ENCODE measurements around the gene SLC38A11. TPM values are rescaled to one million over a fixed set of nuclear protein-coding genes. Genes with fewer than 3 reads are reported as not detected.
"Not testable (repeated sequence)": the region's sequence is repeated elsewhere in the genome, so short reads cannot be mapped to it uniquely, and the experiment has no call there.

Gene SLC38A11, protein sequence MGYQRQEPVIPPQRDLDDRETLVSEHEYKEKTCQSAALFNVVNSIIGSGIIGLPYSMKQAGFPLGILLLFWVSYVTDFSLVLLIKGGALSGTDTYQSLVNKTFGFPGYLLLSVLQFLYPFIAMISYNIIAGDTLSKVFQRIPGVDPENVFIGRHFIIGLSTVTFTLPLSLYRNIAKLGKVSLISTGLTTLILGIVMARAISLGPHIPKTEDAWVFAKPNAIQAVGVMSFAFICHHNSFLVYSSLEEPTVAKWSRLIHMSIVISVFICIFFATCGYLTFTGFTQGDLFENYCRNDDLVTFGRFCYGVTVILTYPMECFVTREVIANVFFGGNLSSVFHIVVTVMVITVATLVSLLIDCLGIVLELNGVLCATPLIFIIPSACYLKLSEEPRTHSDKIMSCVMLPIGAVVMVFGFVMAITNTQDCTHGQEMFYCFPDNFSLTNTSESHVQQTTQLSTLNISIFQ
- total RNA-seq: 10 to 100 TPM in 1 of 4 donors, 1 to 10 TPM in 3; 1.4 to 11.6 (median 2.6) TPM

DNA sequence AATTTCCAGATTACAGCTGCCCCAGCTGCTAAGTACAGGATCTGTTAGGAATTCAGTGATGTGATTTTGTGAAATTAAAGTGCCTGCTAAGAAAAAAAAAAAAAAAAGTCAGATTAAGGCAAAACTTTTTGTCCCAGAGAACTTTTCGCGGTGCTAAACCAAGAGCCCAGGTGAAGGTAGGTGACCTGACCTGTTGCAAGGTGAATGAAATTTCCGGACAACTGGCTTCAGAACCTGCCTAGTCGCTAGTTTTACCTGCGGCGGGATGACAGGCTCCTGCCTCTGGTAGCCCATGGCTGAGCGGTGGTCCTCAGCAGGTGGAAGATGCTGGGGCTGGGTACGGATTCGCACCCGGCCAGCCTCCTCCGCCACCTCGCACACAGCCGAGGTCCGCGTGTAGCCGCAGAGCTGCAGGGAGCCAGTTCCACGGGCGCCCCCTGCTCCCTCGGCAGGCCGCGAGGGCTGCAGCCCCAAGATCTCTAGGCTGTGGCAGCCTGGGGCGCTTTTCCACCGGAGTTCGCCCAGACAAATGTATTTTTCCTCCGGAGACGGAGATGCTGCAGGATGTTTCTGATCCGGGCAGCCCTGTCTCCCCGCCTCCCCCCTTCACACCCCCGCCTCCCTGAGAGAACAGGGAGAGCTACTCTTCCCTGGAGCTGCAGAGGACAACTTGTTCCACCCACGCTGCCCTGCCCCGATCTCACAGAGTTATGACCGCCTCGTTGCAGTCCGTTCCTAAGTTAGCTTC lies at the start of gene SLC38A11:
SLC38A11 (minus strand) TSS at position 572 of the 748 bp plus-strand sequence; CDS start at position 294, 278 bp downstream.
- Histone ChIP-seq H3K36me3 (no peaks in the 10 kb centered on the region), H3K4me1 (peaks cover 0 to 20% (median 10%) of the 10 kb centered on the region in 4 donors), H3K4me3 (peak within 1 kb of the TSS; percentile 52 to 60 (median 58)), H3K27ac (replicated peaks in 1 of 4) (peak within 1 kb of the TSS in 3 of 4 donors; percentile 48 to 56 (median 49)), H3K27me3 (no peaks in the 10 kb centered on the region), H3K9me3 (no peaks in the 10 kb centered on the region)
- intact Hi-C loops (cut with DNase I): no loop called here
- TF ChIP-seq POLR2AphosphoS5 (IDR thresholded peaks at IDR 0.05): no peak
- TF ChIP-seq, protein P1, sequence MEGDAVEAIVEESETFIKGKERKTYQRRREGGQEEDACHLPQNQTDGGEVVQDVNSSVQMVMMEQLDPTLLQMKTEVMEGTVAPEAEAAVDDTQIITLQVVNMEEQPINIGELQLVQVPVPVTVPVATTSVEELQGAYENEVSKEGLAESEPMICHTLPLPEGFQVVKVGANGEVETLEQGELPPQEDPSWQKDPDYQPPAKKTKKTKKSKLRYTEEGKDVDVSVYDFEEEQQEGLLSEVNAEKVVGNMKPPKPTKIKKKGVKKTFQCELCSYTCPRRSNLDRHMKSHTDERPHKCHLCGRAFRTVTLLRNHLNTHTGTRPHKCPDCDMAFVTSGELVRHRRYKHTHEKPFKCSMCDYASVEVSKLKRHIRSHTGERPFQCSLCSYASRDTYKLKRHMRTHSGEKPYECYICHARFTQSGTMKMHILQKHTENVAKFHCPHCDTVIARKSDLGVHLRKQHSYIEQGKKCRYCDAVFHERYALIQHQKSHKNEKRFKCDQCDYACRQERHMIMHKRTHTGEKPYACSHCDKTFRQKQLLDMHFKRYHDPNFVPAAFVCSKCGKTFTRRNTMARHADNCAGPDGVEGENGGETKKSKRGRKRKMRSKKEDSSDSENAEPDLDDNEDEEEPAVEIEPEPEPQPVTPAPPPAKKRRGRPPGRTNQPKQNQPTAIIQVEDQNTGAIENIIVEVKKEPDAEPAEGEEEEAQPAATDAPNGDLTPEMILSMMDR (IDR thresholded peaks at IDR 0.05): peak in 1 of 3 experiments; percentile 21
- TF ChIP-seq POLR2A (IDR thresholded peaks at IDR 0.05; ENCODE audit: low read depth): no peak
- no peak for TF ChIP-seq EP300 (IDR thresholded peaks at IDR 0.05)
- DNase-seq (ENCODE audit: extremely low spot score): no peak
- 22% methylated on average over 28 of the region's 34 CpGs for WGBS

DNA sequence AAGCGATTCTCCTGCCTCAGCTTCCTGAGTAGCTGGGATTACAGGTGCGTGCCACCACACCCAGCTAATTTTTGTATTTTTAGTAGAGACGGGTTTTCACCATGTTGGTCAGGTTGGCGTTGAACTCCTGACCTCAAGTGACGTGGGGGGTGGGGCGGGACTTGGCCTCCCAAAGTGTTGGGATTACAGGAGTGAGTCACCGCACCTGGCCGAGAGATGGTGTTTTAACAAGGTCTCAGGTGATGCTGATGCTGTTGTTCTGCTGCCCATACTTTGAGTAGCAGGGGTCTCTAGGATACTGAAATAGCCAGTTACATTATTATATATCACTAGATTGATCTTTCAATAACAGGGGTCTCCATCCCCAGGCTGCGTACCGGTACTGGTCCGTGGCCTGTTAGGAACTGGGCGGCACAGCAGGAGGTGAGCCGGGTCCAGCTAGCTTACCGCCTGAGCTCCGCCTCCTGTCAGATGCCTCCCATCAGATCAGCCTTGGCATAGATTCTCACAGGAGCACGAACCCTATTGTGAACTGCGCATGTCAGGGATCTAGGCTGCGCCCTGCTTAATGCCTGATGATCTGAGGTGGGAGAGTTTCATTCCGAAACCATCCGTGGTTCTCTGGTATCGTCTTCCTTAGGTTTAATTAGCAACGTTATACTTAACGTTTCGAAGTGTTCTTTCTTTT lies 48.3 kb upstream of the SLC38A11 start:
- Histone ChIP-seq H3K27me3 (no peaks in the 10 kb centered on the region), H3K36me3 (no peaks in the 10 kb centered on the region), H3K27ac (replicated peaks in 1 of 4) (no peak overlapping the region), H3K9me3 (no peaks in the 10 kb centered on the region), H3K4me1 (peaks cover 0 to 28% (median 9%) of the 10 kb centered on the region in 4 donors), H3K4me3 (no peak overlapping the region)
- DNase-seq (ENCODE audit: extremely low spot score): no peak
- intact Hi-C loops (cut with DNase I): no loop called here
- 91% methylated on average over 22 of the region's 24 CpGs for whole genome bisulfite sequencing
- TF ChIP-seq POLR2AphosphoS5 (IDR thresholded peaks at IDR 0.05): no peak

DNA sequence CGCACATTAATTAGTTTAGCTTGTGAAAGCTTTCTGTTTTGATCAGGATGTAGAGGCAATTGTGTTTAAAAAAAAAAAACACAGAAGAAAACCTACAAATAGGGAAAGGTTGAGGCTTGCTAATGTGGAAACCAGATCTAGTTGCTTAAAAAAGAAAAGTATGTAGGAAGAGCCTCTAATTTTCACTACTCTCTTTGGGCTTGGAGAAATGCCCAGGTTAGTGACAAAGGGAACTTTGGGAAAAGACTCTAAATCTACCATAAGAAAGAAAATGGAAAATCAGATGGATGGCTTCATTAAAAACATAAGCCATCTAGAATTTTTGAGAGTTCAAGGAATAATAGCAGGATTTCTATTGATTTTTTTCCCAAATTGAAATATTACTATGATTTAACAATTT lies 47.3 kb upstream of the SLC38A11 start:
- TF ChIP-seq POLR2A (IDR thresholded peaks at IDR 0.05; ENCODE audit: low read depth): no peak
- no peak for TF ChIP-seq EP300 (IDR thresholded peaks at IDR 0.05)
- TF ChIP-seq, protein P1 (IDR thresholded peaks at IDR 0.05): no peak
- TF ChIP-seq POLR2AphosphoS5 (IDR thresholded peaks at IDR 0.05): no peak
- WGBS: 61% methylated on average over 1 of the region's 1 CpG
- Histone ChIP-seq H3K27me3 (no peaks in the 10 kb centered on the region), H3K27ac (replicated peaks in 1 of 4) (no peak overlapping the region), H3K36me3 (no peaks in the 10 kb centered on the region), H3K4me1 (peaks cover 0 to 20% (median 3%) of the 10 kb centered on the region in 4 donors), H3K9me3 (no peaks in the 10 kb centered on the region), H3K4me3 (no peak overlapping the region)
- intact Hi-C loops (cut with DNase I): no loop called here
- no peak for DNase-seq (ENCODE audit: extremely low spot score)

DNA sequence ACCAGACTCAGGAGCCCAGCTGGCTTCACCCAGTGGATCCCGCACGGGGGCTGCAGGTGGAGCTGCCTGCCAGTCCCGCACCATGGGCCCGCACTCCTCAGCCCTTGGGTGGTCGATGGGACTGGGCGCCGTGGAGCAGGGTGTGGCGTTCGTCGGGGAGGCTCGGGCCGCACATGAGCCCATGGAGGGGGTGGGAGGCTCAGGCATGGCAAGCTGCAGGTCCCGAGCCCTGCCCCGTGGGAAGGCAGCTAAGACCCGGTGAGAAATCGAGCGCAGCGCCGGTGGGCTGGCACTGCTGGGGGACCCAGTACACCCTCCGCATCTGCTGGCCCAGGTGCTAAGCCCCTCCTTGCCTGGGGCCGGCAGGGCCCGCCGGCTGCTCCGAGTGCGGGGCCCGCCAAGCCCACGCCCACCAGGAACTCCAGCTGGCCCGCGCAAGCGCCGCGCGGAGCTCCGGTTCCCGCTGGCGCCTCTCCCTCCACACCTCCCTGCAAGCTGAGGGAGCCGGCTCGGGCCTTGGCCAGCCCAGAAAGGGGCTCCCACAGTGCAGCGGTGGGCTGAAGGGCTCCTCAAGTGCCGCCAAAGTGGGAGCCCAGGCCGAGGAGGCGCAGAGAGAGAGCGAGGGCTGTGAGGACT lies 39.5 kb upstream of the SLC38A11 start:
- 100% methylated on average over 4 of the region's 43 CpGs for WGBS
- intact Hi-C loops (cut with DNase I): loop anchor here (5.0 kb wide), 2 partner anchors 208 to 298 kb away; partner anchors contain the start of gene SCN3A
- H3K27ac ChIP-seq (replicated peaks in 1 of 4): not testable (repeated sequence)

DNA sequence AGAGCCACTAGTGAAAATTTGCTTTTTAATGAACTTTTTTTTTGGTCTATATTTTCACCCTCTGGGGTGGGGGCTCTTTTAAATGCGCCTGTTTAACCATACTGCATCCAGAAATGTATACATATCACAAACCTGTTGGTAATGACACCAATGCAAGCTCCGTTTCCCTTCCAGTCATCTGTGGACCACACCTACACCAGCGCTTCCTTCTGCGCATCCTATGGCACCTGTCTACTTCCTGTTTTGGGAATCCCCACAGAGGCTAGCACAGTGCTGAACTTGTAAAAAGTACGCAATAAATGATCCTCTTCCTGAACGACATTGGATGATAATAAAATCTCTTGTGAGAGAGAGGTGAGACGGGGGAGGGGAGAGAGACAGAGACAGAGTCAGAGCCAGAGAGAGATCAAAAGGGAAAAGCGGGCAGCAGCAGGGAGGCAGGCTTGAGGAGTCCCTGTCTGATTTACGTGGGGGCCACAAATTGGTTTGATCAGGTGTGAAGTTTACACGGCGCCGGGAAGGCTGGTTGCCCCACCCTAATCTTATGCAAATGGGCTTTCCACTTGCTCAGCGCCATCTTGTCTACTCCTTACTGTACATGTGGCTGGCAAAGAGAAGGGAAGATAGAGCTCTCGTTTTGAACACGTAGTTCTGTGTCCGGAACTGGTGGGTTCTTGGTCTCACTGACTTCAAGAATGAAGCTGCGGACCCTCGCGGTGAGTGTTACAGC lies 38.1 kb upstream of the SLC38A11 start:
- intact Hi-C loops (cut with DNase I): loop anchor here (5.0 kb wide), 2 partner anchors 209 to 299 kb away; partner anchors contain the start of gene SCN3A
- H3K9me3 ChIP-seq: no peaks in the 10 kb centered on the region
- TF ChIP-seq EP300 (IDR thresholded peaks at IDR 0.05) (no peak), POLR2AphosphoS5 (IDR thresholded peaks at IDR 0.05) (no peak), POLR2A (IDR thresholded peaks at IDR 0.05; ENCODE audit: low read depth) (no peak)
- TF ChIP-seq, protein P1 (IDR thresholded peaks at IDR 0.05): no peak
- no peaks in the 10 kb centered on the region for H3K27me3 ChIP-seq
- 81% methylated on average over 19 of the region's 19 CpGs for WGBS
- no peaks in the 10 kb centered on the region for H3K36me3 ChIP-seq
- no peak overlapping the region for H3K4me3 ChIP-seq
- DNase-seq (ENCODE audit: extremely low spot score): no peak
- H3K4me1 ChIP-seq: peaks cover 10 to 28% (median 18%) of the 10 kb centered on the region in 4 donors
- no peak overlapping the region for H3K27ac ChIP-seq (replicated peaks in 1 of 4)

More for the DNA sequence above, 39.5 kb upstream of the SLC38A11 start:
- peaks cover 10 to 28% (median 18%) of the 10 kb centered on the region in 4 donors for H3K4me1 ChIP-seq
- H3K27me3 ChIP-seq; H3K36me3 ChIP-seq; H3K9me3 ChIP-seq; H3K4me3 ChIP-seq; DNase-seq (ENCODE audit: extremely low spot score): not testable (repeated sequence)
